GM21723 (cell line): ENCODE measurements around the gene MDC1.
"Not testable (repeated sequence)": the region's sequence is repeated elsewhere in the genome, so short reads cannot be mapped to it uniquely, and the experiment has no call there.

Experiments
- ATAC-seq: cut with Tn5 transposase; IDR thresholded peaks from one replicate; pipeline ENCODE4 v1.9.1; 2021; ENCODE audit warnings: mild to moderate bottlenecking, moderate library complexity; ENCODE audit not compliant: unreplicated experiment

Gene MDC1

GRCh38 chr6:30725713-30726505 is 8.8 kb upstream of the MDC1 start:
- ATAC-seq = no peak

- ATAC-seq = no peak
These were observed 8.0 kb upstream of the MDC1 start for GRCh38 chr6:30724906-30725667.

GRCh38 chr6:30723843-30724741 is 7.0 kb upstream of the MDC1 start:
- not testable (repeated sequence) for ATAC-seq

GRCh38 chr6:30723159-30723842 is 6.2 kb upstream of the MDC1 start:
- not testable (repeated sequence) for ATAC-seq

- no peak for ATAC-seq
These were observed 5.4 kb upstream of the MDC1 start for GRCh38 chr6:30722280-30723112.

DNA sequence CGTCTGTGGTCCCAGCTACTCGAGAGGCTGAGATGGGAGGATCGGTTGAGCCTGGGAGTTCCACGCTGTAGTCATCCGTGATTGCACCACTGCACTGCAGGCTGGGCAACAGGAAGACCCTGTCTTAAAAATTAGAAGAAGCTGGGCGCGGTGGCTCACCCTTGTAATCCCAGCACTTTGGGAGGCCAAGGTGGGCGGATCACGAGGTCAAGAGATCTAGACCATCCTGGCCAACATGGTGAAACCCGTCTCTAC is 4.9 kb upstream of the MDC1 start:
- ATAC-seq = not testable (repeated sequence)

- ATAC-seq = no peak
These were observed 4.3 kb upstream of the MDC1 start for GRCh38 chr6:30721198-30722024.

DNA sequence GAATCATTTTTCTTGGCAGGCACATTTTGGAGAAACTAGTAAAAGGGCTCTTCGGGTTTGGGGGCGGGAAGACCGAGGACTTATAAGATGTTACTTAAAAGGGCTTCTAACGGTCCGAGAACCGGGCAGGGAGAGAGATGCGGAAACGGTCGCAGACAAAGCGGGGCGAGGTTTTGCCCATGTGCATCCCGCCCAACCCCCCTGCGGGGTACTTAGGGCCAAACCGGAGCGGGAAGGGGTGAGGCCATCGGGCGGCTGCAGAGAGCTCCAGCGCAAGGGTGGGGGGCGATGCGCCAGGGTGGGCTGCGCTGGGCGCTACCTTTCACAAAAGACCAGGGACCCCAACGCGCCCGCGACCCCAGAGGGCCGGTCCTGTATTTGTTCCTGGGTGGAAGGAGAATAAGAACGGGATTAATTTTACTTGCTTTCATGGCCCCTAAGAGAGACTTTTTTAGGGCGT is 3.7 kb upstream of the MDC1 start:
- no peak for ATAC-seq

DNA sequence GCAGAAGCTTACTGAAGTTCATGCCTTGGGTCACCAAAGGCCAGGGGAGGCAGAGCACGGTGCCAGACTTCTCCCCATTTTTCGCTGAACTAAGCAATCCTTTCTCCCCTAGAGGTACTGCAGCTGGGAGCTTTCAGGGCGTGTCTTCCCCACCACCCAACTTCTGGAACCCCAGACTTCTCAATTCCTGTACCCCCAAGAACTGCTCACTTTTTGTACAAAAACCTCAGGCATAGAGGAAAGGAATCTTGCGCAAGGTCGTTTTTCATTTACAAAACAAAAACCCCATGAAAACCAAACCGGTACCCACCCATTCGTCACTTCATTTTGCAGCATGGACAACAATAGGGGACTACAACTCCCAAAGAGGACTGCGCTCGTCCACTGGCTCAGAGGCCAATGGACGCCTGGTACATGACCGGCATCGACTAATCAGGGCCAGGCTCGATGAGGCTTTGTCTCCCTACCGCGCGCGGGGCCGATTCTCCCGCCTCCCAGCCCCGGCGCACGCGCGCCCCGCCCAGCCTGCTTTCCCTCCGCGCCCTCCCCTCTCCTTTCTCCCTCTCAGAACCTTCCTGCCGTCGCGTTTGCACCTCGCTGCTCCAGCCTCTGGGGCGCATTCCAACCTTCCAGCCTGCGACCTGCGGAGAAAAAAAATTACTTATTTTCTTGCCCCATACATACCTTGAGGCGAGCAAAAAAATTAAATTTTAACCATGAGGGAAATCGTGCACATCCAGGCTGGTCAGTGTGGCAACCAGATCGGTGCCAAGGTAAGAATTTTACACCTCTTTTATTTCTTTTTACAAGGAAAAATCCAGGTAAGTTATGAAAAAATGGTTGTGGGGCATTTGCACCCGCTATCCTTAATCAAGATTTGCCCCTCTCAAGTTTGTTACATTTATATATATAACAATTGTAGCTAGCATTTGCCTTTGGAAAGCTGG is 3.0 kb upstream of the MDC1 start, which contains the start of gene TUBB:
TUBB (plus strand) TSS at position 562 of the 947 bp plus-strand sequence; CDS start at position 717, 155 bp downstream.
- peak; percentile 47 for ATAC-seq

DNA sequence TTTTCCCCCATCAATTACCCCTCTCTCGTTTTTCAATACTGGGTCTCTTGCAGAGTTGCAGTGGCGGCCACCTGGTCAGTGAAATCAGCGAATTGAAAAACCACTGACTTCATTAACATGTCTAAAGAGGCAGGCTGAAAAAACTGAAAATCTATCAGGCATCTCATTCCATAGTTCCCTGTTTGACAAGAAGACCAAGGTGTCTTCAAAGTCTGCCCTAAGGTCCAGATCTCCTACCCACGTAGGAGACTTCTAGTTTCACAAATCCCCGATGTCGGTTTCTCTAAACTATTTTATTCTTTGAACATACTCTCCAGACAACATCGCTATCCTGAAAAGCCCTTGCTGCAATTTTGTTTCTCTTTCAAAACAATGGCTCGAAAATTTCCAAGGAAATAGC is 2.3 kb upstream of the MDC1 start:
- no peak for ATAC-seq

DNA sequence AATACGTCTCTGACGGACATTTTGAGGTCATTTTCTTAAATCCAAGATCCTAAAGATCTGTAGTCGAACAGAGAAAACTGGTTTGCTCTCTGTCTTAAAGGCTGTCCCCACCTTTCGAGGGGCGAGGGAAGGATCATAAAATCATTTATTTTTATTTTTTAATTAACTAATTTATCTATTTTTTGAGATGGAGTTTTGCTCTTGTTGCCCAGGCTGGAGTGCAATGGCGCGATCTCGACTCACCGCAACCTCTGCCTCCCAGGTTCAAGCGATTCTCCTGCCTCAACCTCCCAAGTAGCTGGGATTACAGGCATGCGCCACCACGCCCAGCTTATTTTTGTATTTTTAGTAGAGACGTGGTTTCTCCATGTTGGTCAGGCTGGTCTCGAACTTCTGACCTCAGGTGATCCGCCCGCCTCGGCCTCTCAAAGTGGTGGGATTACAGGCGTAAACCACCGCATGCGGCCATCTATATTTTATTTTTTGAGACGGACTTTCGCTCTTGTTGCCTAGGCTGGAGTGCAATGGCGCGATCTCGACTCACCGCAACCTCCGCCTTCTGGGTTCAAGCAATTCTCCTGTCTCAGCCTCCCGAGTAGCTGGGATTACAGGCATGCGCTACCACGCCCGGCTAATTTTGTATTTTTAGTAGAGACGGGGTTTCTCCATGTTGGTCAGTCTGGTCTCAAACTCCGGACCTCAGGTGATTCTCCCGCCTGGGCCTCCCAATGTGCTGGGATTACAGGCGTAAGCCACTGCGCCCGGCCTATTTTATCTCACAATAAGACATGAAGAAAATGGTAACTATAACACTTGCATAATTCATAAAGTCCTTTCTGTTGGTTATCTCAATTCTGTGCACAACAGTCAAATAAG is 1.0 kb upstream of the MDC1 start:
- not testable (repeated sequence) for ATAC-seq

GRCh38 chr6:30716879-30717128 is 277 bp downstream of the MDC1 start:
- no peak for ATAC-seq

- no peak for ATAC-seq
These were observed 2.8 kb downstream of the MDC1 start for GRCh38 chr6:30714263-30714662.

DNA sequence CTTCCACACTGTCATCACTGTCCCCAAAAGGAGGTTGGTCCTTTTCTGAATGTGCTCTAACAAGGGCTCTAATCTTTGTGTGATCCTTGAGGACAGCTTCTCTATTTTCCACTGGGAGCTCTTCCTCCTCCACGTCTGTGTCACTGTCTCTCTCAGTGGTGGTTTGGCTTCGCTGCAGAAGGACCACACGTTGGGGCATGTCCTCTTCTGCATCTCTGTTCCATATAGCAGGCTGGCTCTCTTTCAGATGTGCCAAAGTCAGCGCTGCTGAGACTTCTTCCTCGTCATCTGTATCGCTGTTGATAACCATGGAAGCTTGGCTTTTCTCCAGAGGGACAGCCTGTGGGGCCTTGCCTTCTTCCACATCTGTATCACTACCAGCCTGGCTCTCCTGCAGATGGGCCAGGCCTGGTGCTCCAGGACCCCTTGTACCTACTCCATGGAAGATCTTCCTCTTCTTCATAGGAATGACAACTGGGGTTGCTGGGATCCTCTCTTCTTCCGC is 4.6 kb downstream of the MDC1 start:
- no peak for ATAC-seq

GRCh38 chr6:30711758-30712380 is 5.2 kb downstream of the MDC1 start:
- ATAC-seq = peak; percentile 51

DNA sequence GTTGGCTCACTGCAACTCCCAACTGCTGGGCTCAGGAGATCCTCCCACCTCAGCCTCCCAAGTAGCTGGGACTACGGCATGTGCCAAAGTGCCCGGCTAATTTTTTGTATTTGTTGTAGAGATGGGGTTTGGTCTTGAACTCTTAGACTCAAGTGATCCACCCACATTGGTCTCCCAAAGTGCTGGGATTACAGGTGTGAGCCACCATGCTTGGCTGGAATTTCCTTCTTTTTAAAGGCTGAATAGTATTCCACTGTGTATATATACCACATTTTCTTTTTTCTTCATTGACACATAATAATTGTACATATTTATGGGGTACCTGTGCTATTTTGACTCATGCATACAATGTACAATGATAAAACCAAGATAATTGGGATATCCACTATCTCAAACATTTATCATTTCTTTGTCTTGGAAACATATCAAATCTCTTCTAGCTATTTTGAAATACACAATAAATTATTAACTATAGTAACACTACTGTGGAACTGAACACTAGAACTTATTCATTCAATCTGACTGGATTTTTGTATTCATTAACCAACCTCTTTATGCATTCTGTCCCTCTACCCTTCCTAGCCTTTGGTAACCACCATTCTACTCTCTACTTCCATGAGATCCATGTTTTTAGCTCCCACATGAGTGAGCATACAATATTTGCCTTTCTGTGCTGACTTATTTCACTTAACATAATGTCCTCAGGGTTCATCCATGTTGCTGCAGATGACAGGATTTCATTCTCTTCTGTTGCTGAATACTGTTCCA is 7.8 kb downstream of the MDC1 start:
- no peak for ATAC-seq
